CD14-positive monocyte (primary cell): Measurements from ENCODE around the gene ANAPC10. TPM values are rescaled to one million over a fixed set of nuclear protein-coding genes. Genes with fewer than 3 reads are reported as not detected.

Source experiments
- DNase-seq, 3 donors: peaks; one replicate each; pipeline ENCODE4 v3.0.0-alpha.2; 2011 to 2022
- H2AFZ ChIP-seq: 2 replicates; pipeline ENCODE4 v1.6.0; 2012; ENCODE audit warnings: mild to moderate bottlenecking, low read depth, low read length, inconsistent platforms; ENCODE audit not compliant: insufficient read depth, poor library complexity, severe bottlenecking
- H3K27ac ChIP-seq, 2 donors: 1 replicate in 1 of 2; 2 replicates in 1 of 2; pipeline ENCODE4 v1.5.1; 2012 to 2013; ENCODE audit warnings: low read length in 2 of 2, control low read depth in 1 of 2, inconsistent platforms in 1 of 2, low read depth in 1 of 2, mild to moderate bottlenecking in 1 of 2
- H3K27me3 ChIP-seq, 2 donors: one replicate each; pipeline versions ENCODE4 v1.6.0 to v1.6.1; 2011 to 2013; ENCODE audit warnings: low read length in 2 of 2; ENCODE audit not compliant: control insufficient read depth in 2 of 2, insufficient read depth in 2 of 2
- H3K36me3 ChIP-seq, 2 donors: replicated peaks in 1 of 2; 1 replicate in 1 of 2; 2 replicates in 1 of 2; pipeline versions ENCODE4 v1.5.1 to v1.6.1; 2012 to 2013; ENCODE audit warnings: low read length in 2 of 2, control low read depth in 1 of 2, inconsistent platforms in 1 of 2, mild to moderate bottlenecking in 1 of 2; ENCODE audit not compliant: insufficient read depth in 2 of 2, control insufficient read depth in 1 of 2
- H3K4me1 ChIP-seq, 2 donors: 1 replicate in 1 of 2; 2 replicates in 1 of 2; pipeline versions ENCODE4 v1.5.1 to v1.6.1; 2012 to 2013; ENCODE audit warnings: low read length in 2 of 2, control low read depth in 1 of 2, inconsistent platforms in 1 of 2, mild to moderate bottlenecking in 1 of 2, moderate library complexity in 1 of 2; ENCODE audit not compliant: insufficient read depth in 2 of 2, control insufficient read depth in 1 of 2
- H3K4me2 ChIP-seq: replicated peaks from 2 replicates; pipeline ENCODE3; 2012; ENCODE audit warnings: low read length, moderate library complexity, mild to moderate bottlenecking; ENCODE audit not compliant: poor library complexity, severe bottlenecking; ENCODE audit errors: extremely low read depth
- H3K4me3 ChIP-seq, 3 experiments: fragments of 200-600 bp in 1 of 3; sonication (generic) in 1 of 3; replicated peaks in 1 of 3; 1 replicate in 2 of 3; 2 replicates in 1 of 3; pipeline ENCODE4 v1.5.1; 2011 to 2013; ENCODE audit warnings: low read length in 3 of 3, mild to moderate bottlenecking in 3 of 3, control low read depth in 2 of 3, low read depth in 2 of 3, inconsistent platforms in 1 of 3, moderate library complexity in 1 of 3
- H3K79me2 ChIP-seq: 2 replicates; pipeline ENCODE4 v1.6.0; 2012; ENCODE audit warnings: mild to moderate bottlenecking, control low read depth, inconsistent platforms, low read length, moderate library complexity; ENCODE audit not compliant: insufficient read depth
- H3K9ac ChIP-seq: 2 replicates; pipeline ENCODE4 v1.6.0; 2017; ENCODE audit warnings: low read length, mild to moderate bottlenecking; ENCODE audit not compliant: insufficient read depth, poor library complexity, severe bottlenecking
- H3K9me3 ChIP-seq, 2 donors: replicated peaks in 1 of 2; 1 replicate in 1 of 2; 2 replicates in 1 of 2; pipeline versions ENCODE4 v1.5.1 to v1.6.1; 2012 to 2013; ENCODE audit warnings: low read length in 2 of 2, control low read depth in 1 of 2; ENCODE audit not compliant: control insufficient read depth in 1 of 2, insufficient read depth in 1 of 2
- H4K20me1 ChIP-seq: 2 replicates; pipeline ENCODE4 v1.6.0; 2012; ENCODE audit warnings: mild to moderate bottlenecking, low read length, control low read depth, moderate library complexity; ENCODE audit not compliant: insufficient read depth
- H3K27ac Mint-ChIP-seq, 7 donors: one replicate each; pipeline ENCODE4 v1.8.0; 2020; ENCODE audit warnings: mild to moderate bottlenecking in 7 of 7, mixed read lengths in 7 of 7, moderate library complexity in 6 of 7, inconsistent platforms in 2 of 7
- H3K27me3 Mint-ChIP-seq, 3 donors: one replicate each; pipeline ENCODE4 v1.8.0; 2021 to 2022; ENCODE audit warnings: low read depth in 3 of 3, mild to moderate bottlenecking in 3 of 3, mixed read lengths in 3 of 3, moderate library complexity in 3 of 3, inconsistent platforms in 1 of 3
- H3K36me3 Mint-ChIP-seq, 2 donors: one replicate each; pipeline ENCODE4 v1.8.0; 2020; ENCODE audit warnings: mixed read lengths in 2 of 2, inconsistent platforms in 1 of 2, mild to moderate bottlenecking in 1 of 2
- H3K4me1 Mint-ChIP-seq: one replicate; pipeline ENCODE4 v1.8.0; 2020; ENCODE audit warnings: mild to moderate bottlenecking, mixed read lengths
- H3K4me3 Mint-ChIP-seq, 2 donors: one replicate each; pipeline ENCODE4 v1.8.0; 2020; ENCODE audit warnings: mild to moderate bottlenecking in 2 of 2, mixed read lengths in 2 of 2, moderate library complexity in 1 of 2
- H3K9me3 Mint-ChIP-seq, 7 donors: one replicate each; pipeline ENCODE4 v1.8.0; 2020 to 2022; ENCODE audit warnings: mixed read lengths in 7 of 7, mild to moderate bottlenecking in 6 of 7, moderate library complexity in 6 of 7, inconsistent platforms in 2 of 7
- WGBS: methylation state at CpG from one replicate; pipeline ENCODE4 v1.1.5; 2013; ENCODE audit warnings: missing lambda C conversion rate; ENCODE audit not compliant: insufficient coverage; 5-methylcytosine and 5-hydroxymethylcytosine counted together
- intact Hi-C, 2 donors: fragments of 100-400 bp; cut with micrococcal nuclease; formaldehyde crosslinking; loops; one replicate each; pipeline versions ENCODE4 v1.15.0 to v1.15.1; 2023
- polyA plus RNA-seq, 3 donors: library from polyadenylated mRNA; depleted of rRNA in 1 of 3; unstranded in 2 of 3; stranded (reverse) in 1 of 3; fragments of 300-500 nt in 2 of 3; fragments of >200 nt in 1 of 3; fragmentation: Illumina TruSeq in 2 of 3; gene quantifications; 1 replicate in 2 of 3; 2 replicates in 1 of 3; pipeline ENCODE4 v1.2.3, GENCODE V29; 2012 to 2021
- TF ChIP-seq, protein P1 (sequence below): fragments of 200-600 bp; IDR thresholded peaks from one replicate; pipeline ENCODE4 v1.8.0; 2022; ENCODE audit warnings: antibody characterized with exemption, mild to moderate bottlenecking

Gene ANAPC10
- polyA plus RNA-seq, 3 donors = 11.1 to 25.4 (median 21.3) TPM

DNA sequence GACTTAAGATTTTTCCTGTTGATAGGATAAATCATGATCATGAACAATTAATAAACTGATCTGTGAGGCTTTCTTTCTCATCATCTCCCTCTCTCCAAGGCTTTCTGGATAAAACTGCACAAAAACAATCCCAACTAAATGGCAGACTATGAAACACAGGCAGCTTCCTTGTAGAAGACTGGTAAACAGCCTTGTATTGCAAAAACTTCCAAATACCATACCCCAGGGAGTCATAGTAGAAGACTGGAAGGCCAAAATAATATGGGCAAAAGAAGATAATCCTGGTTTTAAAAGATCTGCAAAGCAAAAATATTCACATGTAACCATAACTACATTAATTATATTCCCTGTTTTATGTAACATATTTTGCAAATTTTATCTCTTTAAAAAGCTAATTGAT, 113.0 kb downstream of the ANAPC10 start:
- Mint-ChIP-seq H3K36me3 (peaks cover 0 to 2% of the 10 kb centered on the region in 2 donors), H3K9me3 (peaks cover 2 to 8% (median 5%) of the 10 kb centered on the region in 7 donors), H3K4me1 (no peaks in the 10 kb centered on the region), H3K27me3 (no peaks in the 10 kb centered on the region), H3K27ac (no peak overlapping the region), H3K4me3 (no peak overlapping the region)
- intact Hi-C loops = no loop called here
- H3K4me2 ChIP-seq = no peak overlapping the region
- H3K9ac ChIP-seq = no peak overlapping the region
- no peaks in the 10 kb centered on the region for H4K20me1 ChIP-seq
- no peak overlapping the region for H3K4me3 ChIP-seq
- H3K9me3 ChIP-seq = no peaks in the 10 kb centered on the region
- no peaks in the 10 kb centered on the region for H3K36me3 ChIP-seq
- no peak overlapping the region for H2AFZ ChIP-seq
- H3K27me3 ChIP-seq = no peaks in the 10 kb centered on the region
- H3K27ac ChIP-seq = no peak overlapping the region
- H3K79me2 ChIP-seq = no peaks in the 10 kb centered on the region
- no peaks in the 10 kb centered on the region for H3K4me1 ChIP-seq
- DNase-seq = no peak
- TF ChIP-seq, protein P1, sequence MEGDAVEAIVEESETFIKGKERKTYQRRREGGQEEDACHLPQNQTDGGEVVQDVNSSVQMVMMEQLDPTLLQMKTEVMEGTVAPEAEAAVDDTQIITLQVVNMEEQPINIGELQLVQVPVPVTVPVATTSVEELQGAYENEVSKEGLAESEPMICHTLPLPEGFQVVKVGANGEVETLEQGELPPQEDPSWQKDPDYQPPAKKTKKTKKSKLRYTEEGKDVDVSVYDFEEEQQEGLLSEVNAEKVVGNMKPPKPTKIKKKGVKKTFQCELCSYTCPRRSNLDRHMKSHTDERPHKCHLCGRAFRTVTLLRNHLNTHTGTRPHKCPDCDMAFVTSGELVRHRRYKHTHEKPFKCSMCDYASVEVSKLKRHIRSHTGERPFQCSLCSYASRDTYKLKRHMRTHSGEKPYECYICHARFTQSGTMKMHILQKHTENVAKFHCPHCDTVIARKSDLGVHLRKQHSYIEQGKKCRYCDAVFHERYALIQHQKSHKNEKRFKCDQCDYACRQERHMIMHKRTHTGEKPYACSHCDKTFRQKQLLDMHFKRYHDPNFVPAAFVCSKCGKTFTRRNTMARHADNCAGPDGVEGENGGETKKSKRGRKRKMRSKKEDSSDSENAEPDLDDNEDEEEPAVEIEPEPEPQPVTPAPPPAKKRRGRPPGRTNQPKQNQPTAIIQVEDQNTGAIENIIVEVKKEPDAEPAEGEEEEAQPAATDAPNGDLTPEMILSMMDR = no peak

DNA sequence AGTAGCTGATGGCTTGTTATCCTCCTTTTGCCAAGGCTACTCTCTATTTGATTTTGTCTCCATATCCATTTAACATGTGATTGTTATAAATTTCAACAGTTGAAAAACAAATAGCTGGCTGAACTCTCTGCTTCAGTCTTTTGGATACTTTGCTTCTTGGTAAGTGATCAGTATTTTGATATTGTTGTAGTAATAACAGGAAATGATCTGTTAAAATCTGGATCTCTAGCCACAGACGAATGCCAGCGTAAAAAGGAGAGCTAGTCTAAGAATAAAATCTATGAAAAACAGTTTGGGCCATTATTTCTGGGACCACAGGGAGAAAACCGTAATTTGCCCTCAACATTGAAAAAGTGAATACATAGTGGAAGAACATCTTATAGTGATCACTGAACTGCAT, 113.8 kb downstream of the ANAPC10 start:
- Histone ChIP-seq H3K36me3 (no peaks in the 10 kb centered on the region), H3K9ac (no peak overlapping the region), H3K4me1 (no peaks in the 10 kb centered on the region), H3K4me3 (no peak overlapping the region), H3K27ac (no peak overlapping the region), H3K79me2 (no peaks in the 10 kb centered on the region), H2AFZ (no peak overlapping the region), H4K20me1 (no peaks in the 10 kb centered on the region), H3K4me2 (no peak overlapping the region), H3K27me3 (no peaks in the 10 kb centered on the region), H3K9me3 (no peaks in the 10 kb centered on the region)
- H3K4me1 Mint-ChIP-seq = no peaks in the 10 kb centered on the region
- H3K27ac Mint-ChIP-seq = no peak overlapping the region
- WGBS = 94% methylated on average over 3 of the region's 3 CpGs
- no peak for DNase-seq
- peaks cover 2 to 11% (median 5%) of the 10 kb centered on the region in 7 donors for H3K9me3 Mint-ChIP-seq
- no peaks in the 10 kb centered on the region for H3K27me3 Mint-ChIP-seq
- no peaks in the 10 kb centered on the region for H3K36me3 Mint-ChIP-seq
- intact Hi-C loops = no loop called here
- H3K4me3 Mint-ChIP-seq = no peak overlapping the region
- TF ChIP-seq, protein P1 = no peak
